Ureter (tissue), 1 donor: ENCODE data around the gene SGSM1. TPM values are rescaled to one million over a fixed set of nuclear protein-coding genes. Genes with fewer than 3 reads are reported as not detected.
A peak's percentile ranks its signal among the peaks of the same experiment; 100 is the strongest.

Source experiments
- DNase-seq: peaks from one replicate; pipeline ENCODE4 v3.0.0-alpha.2; 2020; ENCODE audit warnings: low spot score
- total RNA-seq: library from RNA; stranded (reverse); gene quantifications from one replicate; pipeline ENCODE4 v1.2.4, GENCODE V29; 2023
- donor health status: DM: yes; HTN: yes; CAD: no.

Gene SGSM1
- total RNA-seq, 1 donor from 2014 or later = 10.6 TPM

DNA sequence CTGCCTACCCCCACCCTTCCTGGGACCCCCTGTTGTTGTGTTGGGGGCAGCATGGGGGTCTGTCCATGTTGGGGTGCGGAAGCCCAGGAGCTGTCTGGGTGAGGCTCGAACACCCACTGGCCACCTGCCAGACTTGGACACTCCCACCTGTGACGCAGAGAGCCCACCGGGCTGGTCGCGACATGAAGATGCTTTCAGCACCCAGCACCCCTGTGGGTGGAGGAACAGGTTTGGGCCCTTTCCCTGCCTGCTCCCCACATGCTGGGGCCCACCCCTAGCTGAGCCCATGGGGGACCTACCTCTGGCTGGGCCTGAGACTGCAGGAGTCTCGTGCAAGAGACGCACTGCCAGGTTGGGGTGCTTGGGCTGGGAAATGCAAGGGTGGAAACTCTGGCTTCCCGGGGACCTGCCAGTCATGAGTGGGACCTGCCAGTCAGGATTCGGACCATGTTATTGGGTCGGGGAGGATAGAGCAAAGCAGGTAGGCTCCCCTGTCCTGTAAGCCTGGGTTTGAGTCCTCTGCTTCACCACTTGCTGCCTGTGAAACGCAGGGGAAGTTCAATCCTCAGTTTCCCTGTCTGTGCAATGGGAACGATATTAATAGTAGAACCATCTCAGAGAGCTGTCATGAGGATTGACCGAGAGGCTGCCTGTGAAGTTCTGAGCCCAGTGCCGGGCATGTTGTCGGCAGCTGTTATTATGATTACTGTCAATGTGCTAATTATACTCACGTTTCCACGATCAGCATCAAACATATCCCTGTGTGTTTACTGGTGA, 170.6 kb downstream of the SGSM1 start:
- DNase-seq = peak; percentile 74

Other genes starting within 250 kb of the SGSM1 start
- gene LRRC75B, start 213.1 kb upstream of the SGSM1 start, total RNA-seq = 7.8 TPM
- 8.2 TPM for gene GGT1, start 203.0 kb upstream of the SGSM1 start, total RNA-seq
- gene PIWIL3, start 31.5 kb upstream of the SGSM1 start, total RNA-seq = not detected
- gene LHFPL7, start 140.5 kb downstream of the SGSM1 start, total RNA-seq = not detected
- 43.7 TPM for gene KIAA1671, start 146.5 kb downstream of the SGSM1 start, total RNA-seq